H1 (cell line): ENCODE results near the gene HRH3. TPM values are rescaled to one million over a fixed set of nuclear protein-coding genes. Genes with fewer than 3 reads are reported as not detected.

ENCODE experiments used
- CTCF ChIA-PET: fragments of 300-600 bp; sonication (Branson Sonifier 250); formaldehyde crosslinking; loops from one replicate; lab custom pipeline; 2021; ENCODE audit not compliant: partially characterized antibody; lab: Charles Lee
- POLR2A ChIA-PET: fragments of 300-600 bp; sonication (Branson Sonifier 250); formaldehyde crosslinking; loops from one replicate; lab custom pipeline; 2021; ENCODE audit warnings: inconsistent platforms; ENCODE audit not compliant: partially characterized antibody; lab: Charles Lee
- DNase-seq, 2 experiments: peaks; one replicate each; pipeline versions ENCODE4 v3.0.0 to v3.0.0-alpha.2; 2010 to 2022; ENCODE audit warnings: low spot score in 2 of 2, low read depth in 1 of 2, mixed read lengths in 1 of 2
- FAIRE-seq: peaks from 2 replicates; lab custom pipeline; 2011; peaks lifted over from hg19 to GRCh38; lab: Jason Lieb, UNC
- H2AFZ ChIP-seq: 2 replicates; pipeline ENCODE4 v1.8.1; 2012; ENCODE audit warnings: low read length, inconsistent platforms
- H2AK5ac ChIP-seq: 2 replicates; pipeline ENCODE4 v1.6.1; 2013; ENCODE audit warnings: low read depth, low read length
- H2BK120ac ChIP-seq: replicated peaks from 2 replicates; pipeline ENCODE3; 2013; ENCODE audit warnings: low read depth, low read length, inconsistent platforms
- H2BK12ac ChIP-seq: 2 replicates; pipeline ENCODE4 v1.6.1; 2013; ENCODE audit warnings: low read depth, low read length
- H2BK15ac ChIP-seq: 2 replicates; pipeline ENCODE4 v1.6.1; 2013; ENCODE audit warnings: low read length
- H2BK20ac ChIP-seq: 2 replicates; pipeline ENCODE4 v1.6.1; 2013; ENCODE audit warnings: low read length
- H2BK5ac ChIP-seq: 2 replicates; pipeline ENCODE4 v1.6.1; 2013; ENCODE audit warnings: low read depth, low read length
- H3K14ac ChIP-seq: 2 replicates; pipeline ENCODE4 v1.6.1; 2013; ENCODE audit warnings: inconsistent platforms; ENCODE audit not compliant: insufficient read length
- H3K18ac ChIP-seq: 2 replicates; pipeline ENCODE4 v1.6.1; 2013; ENCODE audit warnings: low read length; ENCODE audit errors: extremely low read depth
- H3K23ac ChIP-seq: 2 replicates; pipeline ENCODE4 v1.6.1; 2013; ENCODE audit warnings: inconsistent platforms; ENCODE audit not compliant: insufficient read length
- H3K23me2 ChIP-seq: 2 replicates; pipeline ENCODE4 v1.6.1; 2013; ENCODE audit warnings: low read depth, low read length
- H3K27ac ChIP-seq: 2 replicates; pipeline ENCODE4 v1.6.1; 2011; ENCODE audit warnings: low read depth, low read length, inconsistent platforms
- H3K27me3 ChIP-seq, 4 experiments: replicated peaks in 1 of 4; 1 replicate in 1 of 4; 2 replicates in 3 of 4; pipeline versions ENCODE4 v1.6.1 to v1.8.1; 2011 to 2013; ENCODE audit warnings: low read length in 3 of 4, mild to moderate bottlenecking in 3 of 4, inconsistent platforms in 2 of 4, mixed read lengths in 2 of 4, moderate library complexity in 1 of 4; ENCODE audit not compliant: control insufficient read depth in 3 of 4, insufficient read depth in 3 of 4; ENCODE audit errors: extremely low read depth in 1 of 4
- H3K36me3 ChIP-seq, 4 experiments: 2 replicates each; pipeline versions ENCODE4 v1.6.1 to v1.8.1; 2011 to 2013; ENCODE audit warnings: mild to moderate bottlenecking in 4 of 4, low read length in 3 of 4, moderate library complexity in 2 of 4, control low read depth in 1 of 4, inconsistent platforms in 1 of 4; ENCODE audit not compliant: insufficient read depth in 4 of 4, control insufficient read depth in 2 of 4
- H3K4ac ChIP-seq: replicated peaks from 2 replicates; pipeline ENCODE3; 2013; ENCODE audit warnings: low read length, low read depth, mixed read lengths, inconsistent platforms; ENCODE audit not compliant: insufficient read length
- H3K4me1 ChIP-seq, 4 experiments: replicated peaks in 1 of 4; 1 replicate in 1 of 4; 2 replicates in 3 of 4; pipeline versions ENCODE4 v1.6.1 to v1.8.1; 2011 to 2013; ENCODE audit warnings: low read length in 3 of 4, inconsistent platforms in 2 of 4, mixed read lengths in 1 of 4; ENCODE audit not compliant: insufficient read depth in 4 of 4, control insufficient read depth in 3 of 4
- H3K4me2 ChIP-seq, 2 experiments: 2 replicates each; pipeline versions ENCODE4 v1.6.1 to v1.8.1; 2011 to 2013; ENCODE audit warnings: low read depth in 2 of 2, low read length in 2 of 2, control low read depth in 1 of 2, inconsistent platforms in 1 of 2, mild to moderate bottlenecking in 1 of 2; ENCODE audit not compliant: insufficient read depth in 1 of 2
- H3K4me3 ChIP-seq, 4 experiments: fragments of 200-600, 300-600 bp in 1 of 4; sonication (generic), shearing (Covaris generic), sonication (Bioruptor Twin) in 1 of 4; 2 replicates each; pipeline versions ENCODE4 v1.5.1 to v1.8.1; 2011 to 2016; ENCODE audit warnings: low read length in 4 of 4, low read depth in 3 of 4, control low read depth in 2 of 4, inconsistent platforms in 2 of 4, mild to moderate bottlenecking in 2 of 4, mixed read lengths in 1 of 4, moderate library complexity in 1 of 4; ENCODE audit not compliant: insufficient read depth in 2 of 4; ENCODE audit errors: extremely low read depth in 1 of 4
- H3K56ac ChIP-seq: replicated peaks from 2 replicates; pipeline ENCODE3; 2013; ENCODE audit warnings: low read depth, mild to moderate bottlenecking, mixed read lengths, low read length, inconsistent platforms; ENCODE audit not compliant: insufficient read length
- H3K79me1 ChIP-seq: 2 replicates; pipeline ENCODE4 v1.6.1; 2013; ENCODE audit warnings: low read depth, low read length, control low read depth
- H3K79me2 ChIP-seq, 2 experiments: 2 replicates each; pipeline versions ENCODE4 v1.6.1 to v1.8.1; 2012 to 2013; ENCODE audit warnings: low read length in 2 of 2, mild to moderate bottlenecking in 2 of 2, inconsistent platforms in 1 of 2; ENCODE audit not compliant: insufficient read depth in 2 of 2, control insufficient read depth in 1 of 2
- H3K9ac ChIP-seq, 4 experiments: replicated peaks in 1 of 4; 1 replicate in 1 of 4; 2 replicates in 3 of 4; pipeline versions ENCODE4 v1.6.1 to v1.8.1; 2011 to 2013; ENCODE audit warnings: low read depth in 3 of 4, low read length in 3 of 4, control low read depth in 2 of 4, mild to moderate bottlenecking in 2 of 4, moderate library complexity in 2 of 4, inconsistent platforms in 1 of 4; ENCODE audit errors: extremely low read depth in 1 of 4
- H3K9me3 ChIP-seq, 2 experiments: 2 replicates each; pipeline versions ENCODE4 v1.6.1 to v1.8.1; 2012 to 2013; ENCODE audit warnings: mild to moderate bottlenecking in 2 of 2, moderate library complexity in 2 of 2, control low read depth in 1 of 2, inconsistent platforms in 1 of 2, low read depth in 1 of 2, low read length in 1 of 2, mixed read lengths in 1 of 2; ENCODE audit not compliant: insufficient read depth in 2 of 2
- H4K20me1 ChIP-seq, 2 experiments: replicated peaks in 1 of 2; 2 replicates each; pipeline versions ENCODE3 to v1.8.1; 2011 to 2013; ENCODE audit warnings: inconsistent platforms in 2 of 2, low read length in 2 of 2, mild to moderate bottlenecking in 1 of 2; ENCODE audit not compliant: insufficient read depth in 2 of 2, control insufficient read depth in 1 of 2
- H4K5ac ChIP-seq: 2 replicates; pipeline ENCODE4 v1.6.1; 2013; ENCODE audit warnings: low read length, low read depth, mixed read lengths, inconsistent platforms; ENCODE audit not compliant: insufficient read length
- H4K8ac ChIP-seq: 2 replicates; pipeline ENCODE4 v1.8.0; 2013; ENCODE audit warnings: mild to moderate bottlenecking, moderate library complexity, low read length, inconsistent platforms; ENCODE audit not compliant: insufficient read depth; ENCODE audit errors: extremely low read depth
- H4K91ac ChIP-seq: replicated peaks from 2 replicates; pipeline ENCODE3; 2013; ENCODE audit warnings: low read length, mixed read lengths, inconsistent platforms; ENCODE audit not compliant: insufficient read length
- CBX5 ChIP-seq: fragments of 300-800, 300-1000 bp; sonication (generic); IDR thresholded peaks from 2 replicates; pipeline ENCODE4 v1.7.1; 2016; ENCODE audit warnings: antibody characterized with exemption, low read length, low read depth
- E2F6 ChIP-seq: IDR thresholded peaks from 2 replicates; pipeline ENCODE4 v1.6.1; 2012; ENCODE audit warnings: inconsistent platforms
- JUN ChIP-seq: IDR thresholded peaks from 2 replicates; pipeline ENCODE4 v1.6.1; 2011; ENCODE audit warnings: low read depth, mild to moderate bottlenecking, improper control_type of control experiment, low read length
- NRF1 ChIP-seq: IDR thresholded peaks from 2 replicates; pipeline ENCODE4 v1.6.1; 2011; ENCODE audit warnings: mild to moderate bottlenecking, low read depth, low read length, improper control_type of control experiment
- POU5F1 ChIP-seq: IDR thresholded peaks from 2 replicates; pipeline ENCODE4 v1.6.1; 2011; ENCODE audit warnings: low read depth, mild to moderate bottlenecking, low read length, moderate library complexity
- RAD21 ChIP-seq, 2 experiments: IDR thresholded peaks in 1 of 2; conservative IDR thresholded peaks in 1 of 2; 2 replicates each; pipeline ENCODE4 v1.6.1; 2011; ENCODE audit warnings: low read depth in 2 of 2, low read length in 2 of 2, improper control_type of control experiment in 1 of 2, inconsistent platforms in 1 of 2, mild to moderate bottlenecking in 1 of 2, moderate library complexity in 1 of 2
- RXRA ChIP-seq: IDR thresholded peaks from 2 replicates; pipeline ENCODE4 v1.6.1; 2011; ENCODE audit warnings: low read depth, mild to moderate bottlenecking, low read length, moderate library complexity; ENCODE audit not compliant: insufficient read depth
- SIN3A ChIP-seq, 2 experiments: IDR thresholded peaks in 1 of 2; conservative IDR thresholded peaks in 1 of 2; 2 replicates each; pipeline ENCODE4 v1.6.1; 2011 to 2012; ENCODE audit warnings: low read length in 2 of 2, improper control_type of control experiment in 1 of 2, low read depth in 1 of 2, mild to moderate bottlenecking in 1 of 2
- SUZ12 ChIP-seq: fragments of 200-600 bp; sonication (generic); IDR thresholded peaks from 2 replicates; pipeline ENCODE4 v1.6.1; 2012; ENCODE audit warnings: mild to moderate bottlenecking, inconsistent platforms, low read length, moderate library complexity, mixed read lengths
- WGBS, 2 experiments: shearing (Covaris generic) in 1 of 2; methylation state at CpG; one replicate each; pipeline versions ENCODE4 v1.1.6 to v1.1.7; 2013 to 2015; ENCODE audit warnings: low lambda C conversion rate in 2 of 2, mixed read lengths in 2 of 2, inconsistent platforms in 1 of 2, low coverage in 1 of 2, missing lambda C conversion rate in 1 of 2; ENCODE audit not compliant: insufficient replicate concordance in 2 of 2, insufficient coverage in 1 of 2, insufficient read length in 1 of 2; ENCODE audit errors: extremely low coverage in 1 of 2, missing lambda C conversion rate in 1 of 2; 5-methylcytosine and 5-hydroxymethylcytosine counted together
- polyA plus RNA-seq, 7 experiments: library from polyadenylated mRNA; depleted of rRNA in 3 of 7; stranded (reverse) in 5 of 7; unstranded in 2 of 7; fragments of >200 nt in 5 of 7; fragments of 200-250 nt in 2 of 7; gene quantifications; 1 replicate in 5 of 7; 2 replicates in 1 of 7; 4 replicates in 1 of 7; pipeline versions ENCODE4 v1.2.1 to v1.2.3, GENCODE V29; 2011 to 2013; ENCODE audit warnings: missing spikeins in 2 of 7, mixed read lengths in 2 of 7
- total RNA-seq: library from RNA; stranded (reverse); fragmentation: NEBNext Ultra II Directional; extraction: Animal tissue kit (Norgen Biotek cat#: 25700); gene quantifications from 2 replicates; pipeline ENCODE4 v1.2.1, GENCODE V29; 2021

Gene HRH3
- total and polyA plus RNA-seq, 2 of the 8 experiments (the other 6 are each of a cell fraction or from before 2014, with no cell fraction given): 2.0 to 4.5 TPM

GRCh38 chr20:62211216-62211615, 8.9 kb downstream of the HRH3 start:
- Histone ChIP-seq H4K5ac (no peak overlapping the region), H3K4me3 (no peak overlapping the region), H3K23me2 (no peaks in the 10 kb centered on the region), H3K36me3 (no peaks in the 10 kb centered on the region), H2BK20ac (no peak overlapping the region), H2BK12ac (no peak overlapping the region), H3K56ac (no peak overlapping the region), H3K79me1 (no peaks in the 10 kb centered on the region), H3K9me3 (no peaks in the 10 kb centered on the region), H3K79me2 (no peaks in the 10 kb centered on the region), H2BK15ac (0 out of 2 replicates have a peak overlapping the region, but pooled peaks have one; percentile 72), H2BK120ac (no peak overlapping the region), H3K4ac (peak overlapping the region; percentile 53), H3K4me2 (no peak overlapping the region), H4K91ac (no peak overlapping the region), H3K9ac (no peak overlapping the region), H2BK5ac (no peak overlapping the region), H2AFZ (no peak overlapping the region), H3K23ac (no peak overlapping the region), H3K14ac (no peak overlapping the region), H3K27ac (no peak overlapping the region), H3K4me1 (peaks cover 0 to 3% (median 0%) of the 10 kb centered on the region in 4 experiments; a peak in 1 of 7 replicates), H4K8ac (peak overlapping the region; percentile 4; the same call in 1 of the 2 replicates), H3K27me3 (no peaks in the 10 kb centered on the region; a peak in 2 of 7 replicates), H2AK5ac (no peak overlapping the region), H3K18ac (no peak overlapping the region), H4K20me1 (peaks cover 0 to 2% of the 10 kb centered on the region in 2 experiments)
- 87% methylated on average over 8 of the region's 8 CpGs; no CpG with 5 or more reads in 1 of the 2 experiments for WGBS, 2 experiments
- DNase-seq: no peak
- TF ChIP-seq JUN: no peak
- no peak for TF ChIP-seq E2F6
- TF ChIP-seq NRF1: no peak
- TF ChIP-seq POU5F1: no peak
- no peak for TF ChIP-seq CBX5
- TF ChIP-seq RXRA: no peak
- no peak for TF ChIP-seq RAD21 (IDR thresholded peaks at IDR 0.05 in 1 of 2, conservative IDR thresholded peaks at IDR 0.05 in 1 of 2; ENCODE audit: low read depth in 2 of 2, low read length in 2 of 2)
- no peak for TF ChIP-seq SUZ12
- no peak for TF ChIP-seq SIN3A (conservative IDR thresholded peaks at IDR 0.05 in 1 of 2, IDR thresholded peaks at IDR 0.05 in 1 of 2; ENCODE audit: low read depth in 1 of 2, low read length in 2 of 2)
- CTCF ChIA-PET: interaction anchor here (1.2 to 1.5 kb wide), 3 partner anchors 21 to 34 kb away, joined by 3 read pairs; no protein-coding TSS in a partner anchor
- POLR2A ChIA-PET: no interaction called here
- no peak for FAIRE-seq
